NCI-H69 (cell line): ENCODE measurements around the gene CATSPERZ.

Source experiments
- DNase-seq: peaks from one replicate; lab custom pipeline; 2025; lab: John Stamatoyannopoulos, UW

CATSPERZ gene

DNA sequence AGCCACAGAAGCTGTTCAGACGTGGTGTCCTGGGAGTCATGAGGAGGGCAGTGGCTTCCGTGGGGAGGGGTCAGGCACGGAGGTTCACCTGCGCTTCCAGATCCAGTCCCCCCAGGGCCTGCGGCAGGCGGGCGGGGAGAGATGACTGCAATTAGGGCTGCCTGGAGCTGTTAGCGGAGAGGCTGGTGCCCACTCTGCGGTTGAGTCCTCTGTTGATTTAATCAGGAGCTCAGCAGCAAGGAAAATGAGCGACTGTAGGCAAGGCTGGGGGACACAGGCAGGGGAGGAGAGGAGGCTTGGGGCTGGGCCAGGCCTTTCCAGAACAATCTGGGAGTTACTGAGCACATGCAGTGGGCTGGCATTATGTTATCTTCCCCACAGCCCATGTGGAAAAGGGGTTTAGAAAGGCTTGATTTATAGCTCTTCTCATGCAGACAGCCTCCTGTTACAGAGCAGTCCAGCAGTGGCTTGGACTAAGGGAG, 35.7 kb upstream of the CATSPERZ start:
- no peak for DNase-seq

- no peak for DNase-seq
These were observed 34.7 kb upstream of the CATSPERZ start for GRCh38 chr11:64265176-64266160.

GRCh38 chr11:64266339-64266738, 33.8 kb upstream of the CATSPERZ start:
- no peak for DNase-seq

- no peak for DNase-seq
These were observed 32.8 kb upstream of the CATSPERZ start for GRCh38 chr11:64267207-64267945.

DNA sequence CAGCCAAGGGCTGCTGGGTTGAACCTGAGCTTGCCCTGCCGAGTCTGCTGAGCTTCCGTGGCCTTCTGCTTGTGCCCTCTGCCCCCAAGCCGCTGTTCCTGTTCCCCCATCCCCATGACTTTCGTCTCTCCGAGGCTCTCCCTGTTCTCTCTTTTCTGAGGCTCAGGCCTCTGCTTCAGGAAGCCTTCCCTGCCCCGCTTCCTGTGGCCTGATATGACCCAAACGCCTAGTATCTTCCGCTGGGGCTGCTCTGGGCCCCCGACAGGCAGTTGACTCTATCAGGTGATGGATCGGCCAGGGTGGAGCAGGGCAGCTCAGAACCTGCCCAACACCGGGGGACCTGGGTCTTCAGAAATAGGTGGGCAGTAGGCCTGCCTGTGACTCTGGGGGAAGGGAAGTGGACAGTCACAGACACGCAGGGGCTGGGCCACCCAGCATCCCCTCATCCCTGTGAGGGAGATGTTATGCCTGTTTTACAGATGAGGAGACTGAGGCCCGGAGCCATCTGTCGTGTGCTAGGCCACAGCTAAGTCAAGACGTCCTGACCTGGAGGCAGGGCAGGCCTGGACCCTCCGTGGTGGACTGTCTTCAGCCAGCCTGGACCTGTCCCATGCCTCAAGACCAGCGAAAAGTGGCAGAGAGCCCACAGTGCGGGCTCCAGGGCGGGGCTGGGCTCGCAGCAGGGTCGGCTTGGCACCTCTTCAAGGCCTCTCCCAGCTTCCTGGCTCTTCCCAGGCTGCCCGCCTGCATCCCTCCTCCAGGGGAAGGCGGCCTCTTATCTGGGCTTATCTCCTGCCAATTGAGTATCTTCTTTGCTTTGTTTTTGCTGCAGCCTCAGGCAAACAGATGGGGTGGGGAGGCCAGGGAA, 31.9 kb upstream of the CATSPERZ start:
- DNase-seq = no peak

DNA sequence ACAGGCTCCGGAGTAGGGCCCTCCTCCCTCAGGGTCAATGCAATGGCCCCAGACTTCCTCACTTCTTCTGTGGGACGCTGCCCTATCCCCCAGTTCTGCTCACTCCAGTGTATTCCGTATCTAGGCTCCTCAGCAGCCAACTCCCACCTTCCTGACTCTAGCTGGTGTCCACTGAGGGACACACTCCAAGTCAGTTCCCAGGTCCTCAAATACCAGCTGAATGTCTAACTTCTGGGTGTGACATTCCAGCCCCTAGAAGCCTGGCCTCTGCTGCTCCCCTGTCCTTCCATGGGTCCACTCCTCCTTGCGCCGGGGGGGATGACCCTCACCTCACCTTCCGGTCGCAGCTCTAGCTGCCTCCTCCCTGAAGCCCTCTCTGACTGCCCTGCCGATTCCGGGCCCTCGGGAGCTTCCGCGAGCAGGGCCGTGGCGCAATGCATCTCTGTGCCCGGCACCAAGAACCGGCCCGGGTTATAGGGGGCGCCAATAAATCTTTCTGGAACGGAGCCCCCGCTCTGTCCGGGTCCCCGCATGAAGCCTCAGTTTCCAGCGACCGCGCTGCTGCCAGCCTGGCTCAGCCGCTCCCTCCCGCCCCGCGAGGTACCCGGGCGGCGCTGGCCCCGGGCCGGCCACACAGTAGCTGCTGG, 31.1 kb upstream of the CATSPERZ start:
- peak; percentile 69 for DNase-seq

DNA sequence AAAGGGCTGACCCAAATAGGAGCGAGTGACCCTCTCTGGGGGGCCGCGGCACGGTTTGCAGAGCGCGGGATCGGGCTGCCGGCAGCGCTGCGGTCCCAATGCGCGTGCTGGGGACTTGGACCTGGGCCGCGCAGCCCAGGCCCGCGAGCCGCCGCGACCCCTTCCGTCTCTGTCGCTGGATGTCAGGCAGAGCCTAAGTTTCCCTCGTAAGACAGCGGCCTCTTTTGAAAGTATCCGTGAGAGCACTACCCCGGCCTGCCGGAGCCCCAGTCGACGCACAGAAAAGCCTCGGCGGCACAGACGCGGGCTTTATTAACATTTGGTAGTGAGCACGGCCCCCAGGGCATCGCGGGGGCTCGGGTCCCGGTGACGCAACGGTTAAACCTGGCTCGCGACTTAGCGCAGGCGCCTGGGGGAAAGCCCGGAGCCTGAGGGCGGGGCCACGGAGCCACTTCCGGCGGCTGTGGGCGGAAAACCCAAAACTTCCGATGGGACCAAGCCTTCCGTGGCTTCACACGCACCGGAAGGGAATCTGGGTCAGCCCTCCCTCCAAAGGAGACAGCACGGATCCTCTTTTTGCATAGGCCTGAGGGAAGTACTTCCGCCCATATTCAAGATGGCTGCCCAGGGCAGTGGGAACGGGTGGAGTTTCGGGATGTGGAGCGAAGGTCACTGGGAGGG, 30.5 kb upstream of the CATSPERZ start:
- DNase-seq = peak; percentile 100

- no peak for DNase-seq
These were observed 24.9 kb upstream of the CATSPERZ start for GRCh38 chr11:64275031-64275800.

GRCh38 chr11:64275841-64276240, 24.3 kb upstream of the CATSPERZ start:
- no peak for DNase-seq

DNA sequence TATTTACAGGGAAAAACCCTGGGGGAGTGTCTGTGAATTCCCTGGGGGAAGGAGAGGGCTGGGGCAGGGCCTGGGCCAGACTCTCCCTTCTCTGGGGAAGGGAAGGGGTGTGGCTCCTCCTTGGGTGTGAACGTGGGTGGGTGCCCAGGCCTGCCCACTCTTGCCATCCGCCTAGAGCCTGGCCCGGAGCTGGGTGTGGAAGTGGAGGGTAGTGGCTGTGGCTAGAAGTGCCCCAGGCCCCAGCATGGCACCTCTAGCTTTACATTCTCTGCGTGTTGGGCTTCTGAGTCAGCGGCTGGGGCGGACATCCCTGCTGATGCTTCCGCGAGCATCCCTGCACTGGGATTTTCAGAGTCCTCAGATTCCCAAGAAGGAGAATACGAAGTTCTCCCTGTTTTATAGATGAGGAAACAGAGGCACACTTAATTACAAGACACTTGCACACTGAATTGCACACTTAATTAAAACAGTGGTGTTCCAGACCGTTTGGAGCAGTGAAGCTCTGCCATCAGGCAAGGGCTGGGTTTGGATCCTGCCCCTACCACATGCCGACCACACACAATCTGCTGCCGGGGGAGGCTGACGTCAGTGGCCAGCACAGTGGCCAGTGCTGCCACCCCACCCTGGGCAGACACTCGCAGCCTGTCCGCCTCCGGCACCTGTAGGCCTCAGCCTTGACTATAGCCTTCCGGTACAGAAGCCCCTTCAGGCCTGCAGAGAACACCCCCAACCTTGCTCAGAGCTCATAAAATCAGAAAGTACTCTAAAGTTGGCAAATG, 23.3 kb upstream of the CATSPERZ start:
- DNase-seq = no peak

- no peak for DNase-seq
These were observed 21.5 kb upstream of the CATSPERZ start for GRCh38 chr11:64278576-64279190.

- DNase-seq = no peak
These were observed 18.0 kb upstream of the CATSPERZ start for GRCh38 chr11:64281957-64282770.

DNA sequence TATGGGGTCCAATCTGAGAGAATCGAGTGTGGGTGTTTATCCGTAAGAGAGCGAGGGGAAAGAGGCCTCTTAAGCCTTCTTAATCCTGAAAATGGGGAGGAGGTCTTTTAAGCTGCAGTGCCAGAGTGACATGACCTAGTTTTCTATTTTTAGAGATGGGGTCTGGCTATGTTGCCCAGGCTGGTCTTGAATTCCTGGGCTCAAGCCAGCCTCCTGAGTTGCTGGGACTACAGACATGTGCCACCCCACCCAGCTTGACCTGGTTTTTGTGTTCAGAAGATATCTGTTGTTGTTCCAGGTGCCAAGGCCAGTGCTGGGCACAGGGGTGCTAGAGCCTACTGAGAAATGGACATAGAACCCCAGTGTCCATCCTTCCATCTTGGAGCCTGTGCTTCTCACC, 17.1 kb upstream of the CATSPERZ start:
- no peak for DNase-seq

- peak; percentile 98 for DNase-seq
These were observed 15.9 kb upstream of the CATSPERZ start, which contains the start of gene BAD for GRCh38 chr11:64284048-64284961. Gene BAD, minus strand, starts transcription at chr11:64284665. Its CDS starts 297 bp downstream, at chr11:64284368.

- peak; percentile 93 for DNase-seq
These were observed 14.9 kb upstream of the CATSPERZ start, which contains the start of gene GPR137 for GRCh38 chr11:64284962-64285884. Gene GPR137, plus strand, starts transcription at chr11:64285848. Its CDS starts 677 bp downstream, at chr11:64286525.
